A549 (cell line): ENCODE results near the gene MMP25.

Experiments
- CEBPB ChIP-seq, 2 experiments: fragments of >200 bp in 1 of 2; sonication (Bioruptor Twin) in 1 of 2; formaldehyde crosslinking in 1 of 2; IDR thresholded peaks; 2 replicates each; pipeline ENCODE4 v1.6.1; 2012 to 2016
- EP300 ChIP-seq, 2 experiments: fragments of >200 bp; sonication (Bioruptor Twin); formaldehyde crosslinking; IDR thresholded peaks; 2 replicates in 1 of 2; 3 replicates in 1 of 2; pipeline ENCODE4 v1.6.1; 2016 to 2017
- GATA3 ChIP-seq: IDR thresholded peaks from 2 replicates; pipeline ENCODE4 v1.6.1; 2012; ENCODE audit warnings: borderline replicate concordance
- HMGXB4 ChIP-seq: fragments of 250-450 bp; sonication (Bioruptor Pico); IDR thresholded peaks from 2 replicates; pipeline ENCODE4 v1.5.0; 2021; ENCODE audit warnings: mild to moderate bottlenecking, moderate library complexity, borderline replicate concordance
- POLR2A ChIP-seq: IDR thresholded peaks from 2 replicates; pipeline ENCODE4 v1.6.1; 2012; ENCODE audit warnings: mild to moderate bottlenecking, low read length
- RAD21 ChIP-seq, 2 experiments: fragments of >200 bp in 1 of 2; sonication (Bioruptor Twin) in 1 of 2; formaldehyde crosslinking in 1 of 2; IDR thresholded peaks in 1 of 2; conservative IDR thresholded peaks in 1 of 2; 2 replicates in 1 of 2; 3 replicates in 1 of 2; pipeline ENCODE4 v1.6.1; 2012 to 2018; ENCODE audit warnings: inconsistent platforms in 1 of 2
- USF2 ChIP-seq: fragments of 450-650 bp; IDR thresholded peaks from 2 replicates; pipeline ENCODE4 v1.6.1; 2014; ENCODE audit warnings: antibody characterized with exemption
- ZC3H11A ChIP-seq: fragments of 450-650 bp; IDR thresholded peaks from 2 replicates; pipeline ENCODE4 v1.6.1; 2014; ENCODE audit warnings: antibody characterized with exemption, mild to moderate bottlenecking
- TF ChIP-seq, protein P1 (sequence below): IDR thresholded peaks from 2 replicates; pipeline ENCODE4 v1.6.1; 2012
- TF ChIP-seq, protein P2 (sequence below): fragments of >200 bp; sonication (Bioruptor Twin); formaldehyde crosslinking; IDR thresholded peaks from 3 replicates; pipeline ENCODE4 v1.5.1; 2016

- TF ChIP-seq, protein P1, sequence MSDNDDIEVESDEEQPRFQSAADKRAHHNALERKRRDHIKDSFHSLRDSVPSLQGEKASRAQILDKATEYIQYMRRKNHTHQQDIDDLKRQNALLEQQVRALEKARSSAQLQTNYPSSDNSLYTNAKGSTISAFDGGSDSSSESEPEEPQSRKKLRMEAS: no peak
- TF ChIP-seq POLR2A (no peak), USF2 (no peak), GATA3 (no peak), EP300 (IDR thresholded peaks at IDR 0.05) (no peak), HMGXB4 (CRISPR knock-in tag) (no peak), RAD21 (conservative IDR thresholded peaks at IDR 0.05 in 1 of 2, IDR thresholded peaks at IDR 0.05 in 1 of 2) (no peak), CEBPB (IDR thresholded peaks at IDR 0.05) (no peak), ZC3H11A (no peak)
- TF ChIP-seq, protein P2, sequence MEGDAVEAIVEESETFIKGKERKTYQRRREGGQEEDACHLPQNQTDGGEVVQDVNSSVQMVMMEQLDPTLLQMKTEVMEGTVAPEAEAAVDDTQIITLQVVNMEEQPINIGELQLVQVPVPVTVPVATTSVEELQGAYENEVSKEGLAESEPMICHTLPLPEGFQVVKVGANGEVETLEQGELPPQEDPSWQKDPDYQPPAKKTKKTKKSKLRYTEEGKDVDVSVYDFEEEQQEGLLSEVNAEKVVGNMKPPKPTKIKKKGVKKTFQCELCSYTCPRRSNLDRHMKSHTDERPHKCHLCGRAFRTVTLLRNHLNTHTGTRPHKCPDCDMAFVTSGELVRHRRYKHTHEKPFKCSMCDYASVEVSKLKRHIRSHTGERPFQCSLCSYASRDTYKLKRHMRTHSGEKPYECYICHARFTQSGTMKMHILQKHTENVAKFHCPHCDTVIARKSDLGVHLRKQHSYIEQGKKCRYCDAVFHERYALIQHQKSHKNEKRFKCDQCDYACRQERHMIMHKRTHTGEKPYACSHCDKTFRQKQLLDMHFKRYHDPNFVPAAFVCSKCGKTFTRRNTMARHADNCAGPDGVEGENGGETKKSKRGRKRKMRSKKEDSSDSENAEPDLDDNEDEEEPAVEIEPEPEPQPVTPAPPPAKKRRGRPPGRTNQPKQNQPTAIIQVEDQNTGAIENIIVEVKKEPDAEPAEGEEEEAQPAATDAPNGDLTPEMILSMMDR: no peak
Observed at GRCh38 chr16:3012246-3012645, 34.1 kb upstream of the MMP25 start.
